A172 (cell line): ENCODE measurements around the gene SFXN5. TPM values are rescaled to one million over a fixed set of nuclear protein-coding genes. Genes with fewer than 3 reads are reported as not detected.

ENCODE experiments used
- DNase-seq: peaks from one replicate; pipeline ENCODE4 v3.0.0-alpha.2; 2015; ENCODE audit warnings: low spot score
- total RNA-seq: library from RNA; depleted of rRNA; stranded (reverse); fragments of >200 nt; shearing (Covaris generic); gene quantifications from 2 replicates; pipeline ENCODE4 v1.2.3, GENCODE V29; 2014

The SFXN5 gene
- total RNA-seq, 1 experiment from 2014 or later: 33.4 TPM

- DNase-seq: no peak
Observed at GRCh38 chr2:72994991-72995380, 76.5 kb downstream of the SFXN5 start.

- no peak for DNase-seq
Observed at GRCh38 chr2:72994282-72994990, 77.1 kb downstream of the SFXN5 start.

- no peak for DNase-seq
Observed at GRCh38 chr2:72993933-72994280, 77.6 kb downstream of the SFXN5 start.

- peak; percentile 43 for DNase-seq
Observed at GRCh38 chr2:72993147-72993932, 78.2 kb downstream of the SFXN5 start.

- no peak for DNase-seq
Observed at GRCh38 chr2:72992734-72993102, 78.8 kb downstream of the SFXN5 start.

GRCh38 chr2:72991980-72992733 is 79.4 kb downstream of the SFXN5 start:
- DNase-seq: no peak

GRCh38 chr2:72991439-72991725 is 80.1 kb downstream of the SFXN5 start:
- no peak for DNase-seq

- no peak for DNase-seq
Observed at GRCh38 chr2:72990695-72991438, 80.6 kb downstream of the SFXN5 start.

GRCh38 chr2:72989770-72990556 is 81.5 kb downstream of the SFXN5 start:
- DNase-seq: no peak

- DNase-seq: no peak
Observed at GRCh38 chr2:72988726-72989273, 82.7 kb downstream of the SFXN5 start.

- DNase-seq: no peak
Observed at GRCh38 chr2:72988041-72988440, 83.5 kb downstream of the SFXN5 start.

- peak; percentile 13 for DNase-seq
Observed at GRCh38 chr2:72985891-72986683, 85.4 kb downstream of the SFXN5 start.

- DNase-seq: no peak
Observed at GRCh38 chr2:72985136-72985535, 86.4 kb downstream of the SFXN5 start.

- no peak for DNase-seq
Observed at GRCh38 chr2:72984172-72984671, 87.3 kb downstream of the SFXN5 start.

- DNase-seq: no peak
Observed at GRCh38 chr2:72983500-72984161, 87.9 kb downstream of the SFXN5 start.

GRCh38 chr2:72982781-72983499 is 88.6 kb downstream of the SFXN5 start:
- no peak for DNase-seq

GRCh38 chr2:72982219-72982618 is 89.3 kb downstream of the SFXN5 start:
- DNase-seq: peak; percentile 24

GRCh38 chr2:72981536-72981935 is 90.0 kb downstream of the SFXN5 start:
- no peak for DNase-seq
